ENCODE measurements around the gene MEX3D.

Gene MEX3D
- total RNA-seq = 5.1 to 10.8 reads per million in 2 donors

DNA sequence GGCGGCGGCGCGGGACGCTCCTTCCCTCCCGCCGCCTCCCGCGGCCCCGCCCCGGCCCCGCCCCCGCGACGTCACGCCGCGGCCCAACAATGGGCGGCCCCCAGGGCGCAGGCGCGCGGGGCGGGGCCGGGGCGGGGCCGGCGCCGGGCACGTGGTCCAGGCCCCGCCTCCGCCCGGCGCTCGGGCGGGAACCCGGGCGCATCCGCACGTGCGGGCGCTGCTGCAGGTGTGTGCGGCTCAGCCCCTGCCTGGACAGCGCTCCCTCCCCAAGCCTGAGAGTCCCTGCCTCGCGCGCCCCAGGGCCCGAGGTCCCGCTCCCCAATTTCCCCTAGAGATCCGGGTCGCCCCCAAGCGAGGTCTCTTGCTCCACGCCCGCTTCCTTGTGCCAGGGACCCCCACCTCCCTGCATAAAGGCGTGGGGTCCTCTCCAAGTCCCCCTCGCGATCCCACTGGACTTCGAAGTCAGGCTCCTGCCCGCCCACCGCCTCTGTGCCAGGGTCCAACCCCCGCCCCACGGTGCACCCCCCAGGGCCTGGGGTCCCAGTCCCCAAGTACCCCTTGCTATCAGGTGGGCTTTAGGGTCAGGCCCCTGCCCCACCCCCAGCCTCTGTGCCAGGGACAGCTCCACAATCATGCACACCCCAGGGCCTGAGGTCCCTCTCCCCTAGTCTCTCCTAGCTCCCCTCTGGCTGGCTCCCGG is at the start of gene MEX3D:
MEX3D (minus strand) TSS at position 6 of the 700 bp plus-strand sequence. CDS start 267 bp downstream, outside the sequence.
- peak; percentile 84 for DNase-seq

DNA sequence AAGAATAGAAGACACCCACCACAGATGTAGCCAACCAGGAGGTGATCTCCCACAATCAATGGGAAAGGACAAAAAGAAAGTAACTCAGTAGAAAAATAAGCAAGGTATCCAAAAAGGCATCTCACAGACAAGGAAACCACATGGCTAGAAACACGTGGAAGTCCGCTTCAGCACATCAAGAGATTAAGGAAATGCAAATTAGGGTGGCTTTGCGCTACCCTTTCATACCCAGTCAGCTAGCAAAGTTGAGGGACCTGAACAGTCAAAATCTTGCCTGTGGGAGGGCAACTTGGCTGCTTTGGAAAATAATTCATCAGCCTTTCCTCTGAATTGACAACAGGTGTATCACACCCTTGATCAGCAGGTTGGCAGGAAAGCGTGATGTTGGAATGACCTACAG is 48.8 kb upstream of the MEX3D start:
- no peak for DNase-seq

DNA sequence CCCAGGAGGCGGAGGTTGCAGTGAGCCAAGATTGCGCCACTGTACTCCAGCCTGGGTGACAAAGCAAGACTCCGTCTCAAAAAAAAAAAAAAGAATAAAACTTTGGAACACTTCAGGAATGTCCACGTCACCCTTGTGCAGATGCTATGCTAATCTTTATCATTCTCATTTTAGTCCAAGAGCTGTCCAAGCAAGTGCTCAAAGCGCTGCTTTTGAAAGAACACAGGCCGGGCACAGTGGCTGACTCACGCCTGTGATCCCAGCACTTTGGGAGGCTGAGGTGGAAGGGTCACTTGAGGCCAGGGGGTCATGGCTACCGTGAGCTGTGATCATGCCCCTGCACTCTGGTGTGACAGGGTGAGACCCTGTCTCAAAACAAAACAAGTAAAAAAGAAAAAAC is 48.3 kb upstream of the MEX3D start:
- DNase-seq = no peak

DNA sequence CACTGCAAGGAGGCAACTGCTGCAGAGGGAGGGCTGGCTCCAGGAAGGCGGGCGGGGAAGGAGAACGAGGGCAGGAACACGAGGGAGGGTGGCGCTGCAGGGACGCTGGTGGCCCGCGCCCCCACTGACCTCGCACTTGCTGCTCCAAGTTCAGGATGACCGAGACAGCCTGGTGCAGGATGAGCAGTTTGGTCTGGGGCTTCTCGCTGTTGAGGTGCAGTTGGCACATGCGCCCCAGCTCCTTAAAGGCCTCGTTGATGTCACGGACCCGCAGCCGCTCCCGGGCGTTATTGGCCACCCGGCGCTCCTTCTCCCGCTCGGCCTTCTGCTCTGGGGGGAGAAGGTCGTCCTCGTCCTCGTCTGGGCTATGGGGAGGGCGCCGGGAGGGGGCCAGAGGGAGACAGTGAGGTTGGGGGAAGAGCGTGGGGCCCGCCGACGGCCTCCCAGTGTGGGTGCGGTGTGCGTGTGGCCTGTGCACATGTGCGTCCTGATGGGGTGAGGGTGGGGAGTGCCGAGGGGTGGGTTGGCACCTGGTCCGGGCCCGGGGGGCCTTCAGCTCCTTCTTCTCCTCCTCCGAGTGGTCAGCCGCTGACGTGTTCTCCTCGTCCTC is 47.1 kb upstream of the MEX3D start:
- no peak for DNase-seq

DNA sequence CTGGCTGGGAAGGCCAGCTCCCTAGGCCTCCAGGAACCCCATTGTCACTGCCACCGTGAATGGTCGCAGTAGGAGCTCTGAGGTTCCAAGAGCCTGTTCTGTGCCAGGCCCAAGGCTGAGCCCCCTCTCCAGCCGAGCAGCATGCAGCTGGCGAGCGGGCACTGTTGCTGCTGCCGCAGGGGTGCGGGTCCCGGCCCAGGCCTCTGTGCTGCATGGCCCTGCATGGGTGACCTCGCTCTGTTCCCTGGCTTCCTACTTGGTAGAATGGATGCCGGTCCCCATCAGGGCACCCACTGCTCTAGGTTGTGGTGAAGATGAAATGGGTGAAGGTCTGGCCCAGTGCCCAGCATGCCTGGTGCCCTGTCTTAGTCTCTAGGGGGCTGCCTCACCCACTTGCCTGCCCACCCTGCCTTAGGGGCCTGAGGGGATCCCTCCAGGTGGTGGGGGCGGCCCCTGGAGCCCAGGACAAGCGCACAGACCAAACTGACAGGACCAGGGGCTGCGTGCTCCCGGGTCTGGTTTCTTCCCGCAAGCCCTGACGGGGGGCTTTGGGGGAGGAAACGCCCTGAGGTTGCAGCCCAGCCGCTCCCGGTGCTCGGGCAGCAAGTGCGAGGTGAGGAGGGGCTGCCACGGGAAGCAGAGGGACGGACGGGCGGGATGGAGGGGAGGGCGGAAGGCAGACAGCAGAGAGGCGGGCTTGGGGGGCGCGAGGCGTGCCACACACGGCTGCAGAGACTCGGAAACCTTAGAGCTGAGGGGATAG is 45.9 kb upstream of the MEX3D start:
- no peak for DNase-seq

DNA sequence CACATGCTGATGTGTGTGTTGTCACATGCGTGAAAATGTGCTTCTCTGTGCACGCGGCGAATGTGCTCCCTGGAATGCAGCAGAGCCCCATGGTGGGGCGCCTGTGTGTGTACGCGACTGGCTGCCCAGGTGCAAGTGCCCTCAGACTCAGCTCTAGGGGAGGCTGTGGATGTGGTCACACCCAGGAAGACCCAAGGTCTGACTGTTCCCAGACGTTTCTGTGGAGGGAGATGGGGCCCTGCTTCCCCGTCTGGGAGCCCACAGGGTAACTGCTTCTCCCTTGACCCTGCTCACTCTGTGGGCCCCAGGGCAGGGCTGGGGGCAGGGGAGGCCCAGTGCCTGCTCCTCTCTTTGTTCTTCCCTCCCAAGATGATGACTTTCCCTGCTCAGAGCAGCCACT is 45.0 kb upstream of the MEX3D start:
- DNase-seq = no peak

DNA sequence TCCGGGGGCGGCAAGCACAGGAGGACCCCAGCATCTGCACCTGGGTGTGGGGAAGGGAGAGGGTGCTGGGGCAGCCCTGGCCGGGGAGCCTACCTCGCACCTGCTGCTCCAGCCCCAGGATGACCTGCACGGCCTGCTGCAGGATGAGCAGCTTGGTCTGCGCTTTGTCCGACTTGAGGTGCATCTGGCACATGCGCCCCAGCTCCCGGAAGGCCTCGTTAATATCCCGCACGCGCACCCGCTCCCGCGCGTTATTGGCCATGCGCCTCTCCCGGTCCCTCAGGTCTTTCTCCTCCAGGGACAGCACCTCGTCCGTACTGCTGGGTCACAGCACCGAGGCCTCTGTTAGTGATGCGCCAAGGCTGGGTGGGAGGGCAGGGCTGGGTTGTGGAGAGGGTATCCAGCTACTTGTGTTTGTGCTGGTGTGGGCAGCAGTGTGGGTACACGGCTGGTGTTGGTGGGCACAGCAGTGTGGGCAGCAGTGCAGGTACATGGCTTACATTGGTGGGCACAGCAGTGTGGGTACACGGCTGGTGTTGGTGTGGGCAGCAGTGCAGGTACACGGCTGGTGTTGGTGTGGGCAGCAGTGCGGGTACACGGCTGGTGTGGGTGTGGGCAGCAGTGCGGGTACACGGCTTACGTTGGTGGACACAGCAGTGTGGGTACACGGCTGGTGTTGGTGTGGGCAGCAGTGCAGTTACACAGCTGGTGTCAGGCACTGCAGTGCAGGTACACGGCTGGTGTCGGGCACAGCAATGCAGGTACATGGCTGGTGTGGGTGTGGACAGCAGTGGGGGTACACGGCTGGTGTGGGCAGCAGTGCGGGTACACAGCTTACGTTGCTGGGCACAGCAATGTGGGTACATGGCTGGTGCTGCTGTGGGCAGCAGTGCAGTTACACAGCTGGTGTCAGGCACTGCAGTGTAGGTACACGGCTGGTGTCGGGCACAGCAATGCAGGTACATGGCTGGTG is 44.3 kb upstream of the MEX3D start:
- no peak for DNase-seq

DNA sequence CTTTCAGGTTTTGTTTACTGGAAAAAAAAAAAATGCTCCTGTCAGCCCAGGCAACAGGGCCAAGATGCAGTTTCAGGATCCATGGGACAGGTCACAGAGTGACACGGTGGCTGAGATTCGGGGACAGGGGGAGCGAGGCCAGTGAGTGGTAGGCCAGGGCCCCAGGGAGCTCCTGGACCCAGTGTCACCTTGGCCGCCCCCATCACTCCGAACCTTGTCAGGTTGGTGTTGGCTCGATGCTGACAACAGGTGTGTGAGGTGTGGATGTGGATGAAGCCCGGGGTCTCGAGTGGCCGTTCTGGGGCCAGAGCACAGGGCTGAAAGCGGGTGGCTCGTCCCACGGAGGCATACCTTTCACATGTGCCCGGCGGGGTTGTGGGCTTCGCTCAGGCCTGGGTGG is 43.2 kb upstream of the MEX3D start:
- DNase-seq = no peak

DNA sequence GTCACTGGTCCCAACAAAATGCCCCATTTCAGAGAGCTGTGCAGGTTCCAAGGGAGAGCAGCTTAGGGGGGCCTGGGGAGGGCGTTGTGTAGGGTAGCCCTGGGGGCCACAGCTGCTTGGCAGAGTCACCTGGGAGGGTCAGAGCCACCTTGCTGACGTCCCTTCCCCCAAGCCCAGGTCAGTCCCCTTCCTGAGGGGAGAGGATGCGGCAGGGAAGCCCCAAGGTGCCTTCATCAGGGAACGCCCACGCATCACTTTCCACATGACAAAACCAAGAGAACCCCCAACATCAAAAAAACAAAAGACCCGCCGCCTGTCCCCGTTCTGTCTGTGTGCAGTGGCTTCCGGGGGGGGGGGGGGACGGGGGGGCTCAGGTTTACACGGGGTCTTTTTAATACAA is 42.5 kb upstream of the MEX3D start:
- DNase-seq = no peak

DNA sequence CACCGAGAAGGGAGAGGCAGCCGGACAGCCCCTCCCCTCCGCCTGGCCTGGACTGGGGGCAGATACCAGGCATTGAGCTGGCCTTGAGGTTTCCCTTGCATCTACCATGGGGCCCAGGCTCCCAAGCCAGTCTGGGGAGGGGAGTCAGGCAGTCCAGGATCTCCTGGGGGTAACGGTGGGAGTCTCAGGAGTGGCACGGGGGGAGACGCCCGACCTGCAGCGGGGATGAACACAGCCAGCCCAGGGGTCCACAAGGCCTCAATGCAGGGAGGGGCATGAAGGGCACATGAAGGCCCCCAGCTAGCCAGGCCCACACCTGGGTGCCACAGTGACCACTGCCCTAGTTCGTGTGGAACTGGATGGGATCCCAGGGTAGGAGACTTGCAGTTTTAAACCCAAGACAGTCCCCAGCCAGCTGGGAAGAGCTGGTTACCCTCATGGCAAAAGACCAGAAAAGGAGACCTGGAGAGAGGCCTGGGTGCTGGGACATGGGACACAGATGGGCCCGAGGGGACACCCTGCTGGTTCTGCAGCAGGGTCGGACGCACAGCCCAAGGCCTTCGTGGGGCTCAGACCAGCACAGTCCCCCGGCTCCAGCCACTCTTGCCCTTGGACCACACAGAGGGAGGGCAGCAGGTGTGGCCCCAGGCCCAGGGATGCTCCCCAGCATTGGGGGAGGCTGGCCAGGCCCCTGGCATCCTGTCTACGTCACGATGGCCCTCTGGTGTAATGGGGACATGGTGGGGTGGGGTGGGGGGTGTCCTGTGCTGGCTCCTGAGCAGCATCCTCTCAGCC is 41.8 kb upstream of the MEX3D start:
- DNase-seq = no peak

DNA sequence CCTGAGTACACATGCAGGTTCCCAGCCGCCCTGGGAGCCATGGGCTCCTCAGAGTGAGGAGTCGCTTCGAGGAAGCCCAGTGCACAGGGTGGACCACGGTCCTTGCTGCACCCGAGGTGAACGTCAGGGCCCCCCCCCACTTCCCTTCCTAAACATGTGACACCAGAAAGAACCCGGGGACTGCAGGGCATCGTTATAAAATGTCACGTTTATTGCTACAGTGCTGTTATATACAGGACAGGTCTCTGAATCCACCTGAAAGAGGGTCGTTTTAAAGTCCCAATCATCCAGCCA is 40.9 kb upstream of the MEX3D start:
- peak; percentile 23 for DNase-seq

DNA sequence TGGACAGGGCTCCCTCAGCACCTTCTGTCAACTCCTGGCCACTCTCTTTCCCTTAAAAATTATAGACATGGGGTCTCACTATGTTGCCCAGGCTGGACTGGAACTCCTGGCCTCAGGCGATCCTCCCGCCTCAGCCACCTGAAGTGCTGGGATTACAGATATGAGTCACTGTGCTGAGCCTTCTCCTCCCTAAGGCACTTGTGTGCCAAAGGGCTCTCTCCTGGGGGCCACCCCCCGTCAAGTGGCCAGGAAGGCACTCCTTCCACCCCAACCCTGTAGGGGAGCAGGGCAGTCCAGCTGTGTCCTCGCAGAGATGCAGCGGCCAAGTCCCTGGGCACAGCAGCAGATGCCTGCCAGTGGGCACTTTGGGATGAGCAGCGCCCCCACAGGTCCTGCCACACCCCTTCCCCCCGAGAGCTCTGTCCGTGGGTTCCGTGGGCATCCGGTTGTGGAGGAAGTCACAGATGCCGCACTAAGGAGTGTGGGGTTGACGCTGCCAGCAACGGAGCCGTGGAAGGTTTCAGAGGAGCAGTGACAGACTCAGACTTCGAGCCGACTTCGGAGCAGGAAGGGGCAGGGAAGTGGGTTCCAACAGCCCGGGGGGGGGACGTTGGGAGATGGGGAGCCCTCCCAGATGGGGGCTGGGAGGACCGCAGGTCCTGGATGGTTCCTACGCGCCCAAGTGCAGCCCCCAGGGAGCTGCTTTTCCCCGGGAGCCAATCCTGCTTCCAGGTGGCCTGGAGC is 40.4 kb upstream of the MEX3D start:
- no peak for DNase-seq

DNA sequence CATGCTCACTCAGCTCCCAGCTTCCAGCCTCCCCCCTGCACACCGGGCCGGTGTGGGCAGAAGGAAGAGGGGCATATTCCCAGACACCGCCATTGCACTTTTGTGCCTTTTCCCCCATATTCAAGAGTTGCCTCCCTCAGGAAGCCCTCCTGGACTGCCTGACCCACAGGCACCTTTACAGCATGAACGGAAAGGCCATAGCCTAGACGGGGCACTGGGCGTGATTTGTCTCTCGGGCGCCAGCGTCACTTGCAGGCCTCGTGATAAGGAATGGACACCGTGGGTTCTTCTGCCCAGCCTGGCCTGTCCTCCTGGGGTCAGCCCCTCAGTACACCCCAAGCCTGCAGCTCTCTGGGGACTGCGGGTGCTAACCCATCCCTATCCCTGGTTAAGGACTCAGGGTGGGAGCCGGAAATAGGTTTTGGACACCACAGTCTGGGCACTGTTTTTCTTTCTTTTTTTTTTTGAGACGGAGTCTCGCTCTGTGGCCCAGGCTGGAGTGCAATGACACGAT is 38.1 kb upstream of the MEX3D start:
- no peak for DNase-seq

DNA sequence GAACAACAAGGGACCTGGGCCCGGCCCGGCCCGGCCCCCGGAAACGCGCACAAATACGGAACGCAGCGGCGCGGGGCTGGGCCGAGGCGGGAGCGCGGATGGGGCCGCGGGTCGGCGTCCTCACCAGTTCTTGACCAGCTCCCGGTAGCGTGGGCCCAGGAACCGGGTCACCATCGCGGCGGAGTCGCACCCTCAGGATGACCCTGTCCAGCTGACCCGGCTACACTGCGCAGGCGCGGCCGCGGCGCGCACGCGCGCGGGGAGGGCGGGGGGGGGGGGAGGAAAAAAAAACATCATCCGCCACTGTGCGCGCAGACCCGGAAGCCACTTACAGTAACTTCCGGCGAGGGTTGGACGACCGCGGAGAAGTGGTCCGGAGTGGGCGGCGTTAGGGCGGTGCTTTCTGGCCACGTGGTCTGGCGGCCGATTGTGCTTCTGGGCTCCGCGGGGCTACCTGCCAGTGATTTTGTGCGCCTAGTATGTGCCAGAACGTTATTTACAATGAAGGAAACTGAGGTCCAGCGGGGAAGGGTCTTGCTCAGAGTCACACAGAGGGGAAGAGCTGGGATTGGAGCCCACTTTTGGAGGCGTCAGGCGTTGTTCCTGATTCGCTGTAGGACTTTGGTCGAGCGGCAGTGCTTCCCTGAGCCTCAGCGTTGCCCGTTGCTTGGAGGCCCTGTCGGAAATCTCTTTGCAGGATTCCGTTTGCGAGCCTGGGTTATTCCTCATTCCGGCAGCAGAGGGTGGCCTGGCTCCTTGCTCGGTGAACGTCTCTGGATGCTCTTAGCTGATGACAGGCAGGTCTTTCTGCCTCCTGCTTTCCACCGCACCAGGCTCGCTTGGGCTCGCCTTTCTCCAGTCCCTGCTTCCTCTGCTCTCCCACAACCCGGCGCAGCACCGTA is 37.4 kb upstream of the MEX3D start, which contains the start of gene UQCR11:
UQCR11 (minus strand) TSS at position 227 of the 902 bp plus-strand sequence; CDS start at position 174, 53 bp downstream.
- peak; percentile 86 for DNase-seq

DNA sequence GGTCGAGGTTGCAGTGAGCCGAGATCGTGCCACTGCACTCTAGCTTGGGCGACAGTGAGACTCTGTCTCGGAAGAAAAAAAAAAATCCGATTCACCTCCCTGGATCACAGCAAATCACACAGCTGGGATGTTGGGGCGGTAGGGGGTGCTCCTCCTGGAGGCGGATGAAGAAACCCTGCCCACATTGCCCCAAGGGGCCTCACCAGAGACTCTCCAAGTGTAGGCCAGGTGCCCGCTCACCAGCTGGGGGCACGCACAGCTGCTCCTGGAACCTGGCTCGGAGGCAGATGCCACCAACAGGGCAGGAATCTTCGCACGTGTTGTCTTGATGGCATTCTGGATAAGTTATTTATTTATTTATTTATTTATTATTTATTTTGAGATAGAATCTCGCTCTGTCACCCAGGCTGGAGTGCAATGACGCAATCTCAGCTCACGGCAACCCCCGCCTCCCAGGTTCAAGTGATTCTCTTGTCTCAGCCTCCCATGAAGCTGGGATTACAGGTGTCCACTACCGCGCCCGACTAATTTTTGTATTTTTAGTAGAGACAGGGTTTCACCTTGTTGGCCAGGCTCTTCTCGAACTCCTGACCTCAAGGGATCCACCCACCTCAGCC is 34.1 kb upstream of the MEX3D start:
- no peak for DNase-seq

DNA sequence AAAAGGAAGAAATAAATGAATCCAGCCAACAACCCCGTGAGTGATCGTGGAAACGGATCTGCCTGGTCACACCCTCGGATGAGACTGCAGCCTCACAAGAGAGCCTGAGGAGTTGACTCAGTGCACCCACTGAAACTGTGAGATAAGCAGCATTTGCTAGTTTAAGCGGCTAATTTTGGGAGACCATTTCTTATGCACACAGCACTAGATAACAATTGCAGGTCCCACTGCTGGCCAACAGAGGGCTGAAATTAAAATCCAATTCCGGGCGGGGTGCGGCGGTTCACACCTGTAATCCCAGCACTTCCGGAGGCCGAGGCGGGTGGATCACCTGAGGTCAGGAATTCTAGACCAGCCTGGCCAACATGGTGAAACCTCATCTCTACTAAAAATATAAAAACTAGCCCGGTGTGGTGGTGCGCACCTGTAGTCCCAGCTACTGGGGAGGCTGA is 33.5 kb upstream of the MEX3D start:
- no peak for DNase-seq

DNA sequence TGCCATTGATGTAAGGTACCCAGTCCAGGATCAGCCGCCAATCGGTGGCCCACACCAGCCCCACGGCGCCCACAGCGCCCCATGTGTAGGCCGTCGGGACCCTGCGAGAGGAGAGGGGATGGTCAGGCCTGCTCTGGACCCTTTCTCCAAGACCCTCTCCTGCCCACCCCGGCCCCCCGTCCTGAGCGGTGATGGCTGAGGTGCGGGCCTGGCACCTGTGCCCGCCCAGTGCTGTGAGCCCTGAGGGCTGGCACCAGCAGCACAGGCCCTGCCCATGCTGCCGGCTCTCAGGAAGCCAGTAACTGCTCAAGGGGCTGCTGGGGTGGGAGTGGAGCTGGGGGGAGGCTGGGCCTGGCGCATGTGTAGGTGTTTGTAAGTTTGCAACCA is 31.3 kb upstream of the MEX3D start:
- no peak for DNase-seq

DNA sequence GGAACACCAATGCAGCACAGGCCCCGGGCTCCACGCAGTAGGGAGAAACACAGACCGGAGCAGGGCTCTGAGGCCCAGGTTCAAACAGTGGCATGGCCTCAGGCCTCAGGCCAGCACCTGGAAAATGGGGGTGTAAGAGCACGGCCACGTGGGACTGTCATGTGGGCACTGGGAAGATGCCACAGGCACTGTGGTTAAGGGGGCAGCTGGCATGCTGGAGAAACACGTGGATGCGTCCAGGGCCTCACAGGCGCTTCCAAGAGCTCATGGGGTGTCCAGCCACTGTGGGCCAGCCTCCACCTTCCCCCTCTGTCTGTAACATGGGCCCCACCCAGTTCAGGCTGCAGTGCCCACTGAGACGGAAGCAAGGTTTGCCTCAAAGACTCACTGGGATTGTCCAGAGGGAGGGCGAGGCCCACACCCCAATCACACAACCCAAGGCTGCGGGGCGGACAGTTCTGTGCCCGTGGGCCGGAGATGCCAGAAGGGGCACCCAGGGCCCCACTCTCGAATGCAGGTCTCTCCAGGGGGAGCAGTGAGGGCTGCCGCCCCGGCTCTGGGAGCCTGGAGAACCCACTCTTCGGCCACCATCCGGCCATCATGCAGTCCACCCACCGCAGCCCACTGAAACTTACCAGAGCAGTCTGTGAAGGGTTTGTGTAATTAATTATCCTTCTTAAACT is 30.8 kb upstream of the MEX3D start:
- DNase-seq = no peak

DNA sequence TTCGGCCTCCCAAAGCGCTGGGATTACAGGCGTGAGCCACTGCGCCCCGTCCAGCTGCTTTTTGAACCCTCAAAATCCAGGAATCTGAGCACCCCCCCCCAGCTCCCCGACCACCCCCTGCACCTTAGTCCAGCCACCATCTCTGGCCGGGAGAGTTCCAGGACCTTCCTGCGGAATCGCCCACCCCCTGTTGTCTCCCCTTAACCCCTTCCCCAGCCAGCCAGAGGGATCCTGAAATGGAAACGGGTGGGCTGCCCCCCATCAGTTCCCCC is 25.3 kb upstream of the MEX3D start:
- DNase-seq = no peak
